ENCODE results near the gene TBC1D9.

TBC1D9 gene

DNA sequence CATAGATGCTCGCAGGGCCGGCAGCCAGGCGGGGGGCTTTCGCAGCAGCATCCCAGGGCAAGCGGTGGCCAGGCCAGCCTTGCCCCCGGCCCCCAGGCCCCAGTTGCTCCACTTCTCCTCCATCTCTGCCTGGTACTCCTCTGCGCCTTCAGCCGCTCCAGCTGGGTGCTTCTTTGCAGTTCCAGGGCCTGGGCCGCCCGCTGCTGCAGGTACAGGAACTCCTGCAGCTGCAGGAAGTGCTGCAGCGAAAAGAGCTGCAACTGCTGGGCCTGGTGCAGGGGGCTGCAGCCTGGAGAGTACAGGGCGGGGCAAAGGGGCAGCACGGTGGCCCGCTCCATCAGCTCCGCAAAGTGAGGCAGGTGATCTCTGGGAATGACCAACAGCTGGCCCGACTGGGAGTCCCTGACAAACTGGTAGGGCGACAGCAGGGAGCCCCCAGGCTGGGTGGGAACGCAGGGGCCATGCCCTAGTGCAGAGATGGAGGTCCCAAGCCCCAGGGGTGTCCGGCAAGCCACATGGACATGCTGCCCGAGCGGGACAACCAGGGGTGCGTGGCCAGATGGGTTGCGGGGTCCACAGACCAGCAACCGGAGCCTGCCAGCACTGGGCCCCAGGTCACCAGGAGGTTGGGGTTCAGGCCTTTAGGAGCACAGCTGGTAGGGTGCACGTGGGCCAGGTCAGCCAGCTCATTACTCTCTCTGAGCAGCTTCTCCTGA is 111.6 kb downstream of the TBC1D9 start:
- DNase-seq, result no peak

DNA sequence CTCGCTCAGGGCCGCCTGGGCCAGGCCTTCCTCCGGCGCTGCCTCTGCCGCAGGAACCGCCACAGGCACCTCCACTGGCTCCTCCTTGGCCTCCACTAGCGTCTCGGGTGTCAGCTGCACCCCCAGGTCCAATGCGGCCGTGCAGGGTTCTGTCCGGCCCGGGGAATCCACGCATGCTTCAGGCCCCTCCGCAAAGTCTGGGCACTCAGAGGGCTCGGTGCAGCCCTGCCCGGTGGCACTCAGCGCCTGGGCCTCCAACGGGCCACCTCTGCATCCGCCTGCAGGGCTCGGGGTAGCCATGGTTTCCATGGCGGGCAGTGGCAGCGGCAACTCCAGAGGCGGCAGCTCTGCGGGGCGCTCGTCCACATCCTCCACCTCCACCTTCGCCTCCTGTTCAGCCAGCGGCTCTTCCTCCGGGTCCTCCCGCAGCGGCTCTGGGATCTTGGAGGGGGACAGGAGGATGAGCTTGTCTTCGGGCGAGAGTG is 112.6 kb downstream of the TBC1D9 start:
- DNase-seq, result no peak

DNA sequence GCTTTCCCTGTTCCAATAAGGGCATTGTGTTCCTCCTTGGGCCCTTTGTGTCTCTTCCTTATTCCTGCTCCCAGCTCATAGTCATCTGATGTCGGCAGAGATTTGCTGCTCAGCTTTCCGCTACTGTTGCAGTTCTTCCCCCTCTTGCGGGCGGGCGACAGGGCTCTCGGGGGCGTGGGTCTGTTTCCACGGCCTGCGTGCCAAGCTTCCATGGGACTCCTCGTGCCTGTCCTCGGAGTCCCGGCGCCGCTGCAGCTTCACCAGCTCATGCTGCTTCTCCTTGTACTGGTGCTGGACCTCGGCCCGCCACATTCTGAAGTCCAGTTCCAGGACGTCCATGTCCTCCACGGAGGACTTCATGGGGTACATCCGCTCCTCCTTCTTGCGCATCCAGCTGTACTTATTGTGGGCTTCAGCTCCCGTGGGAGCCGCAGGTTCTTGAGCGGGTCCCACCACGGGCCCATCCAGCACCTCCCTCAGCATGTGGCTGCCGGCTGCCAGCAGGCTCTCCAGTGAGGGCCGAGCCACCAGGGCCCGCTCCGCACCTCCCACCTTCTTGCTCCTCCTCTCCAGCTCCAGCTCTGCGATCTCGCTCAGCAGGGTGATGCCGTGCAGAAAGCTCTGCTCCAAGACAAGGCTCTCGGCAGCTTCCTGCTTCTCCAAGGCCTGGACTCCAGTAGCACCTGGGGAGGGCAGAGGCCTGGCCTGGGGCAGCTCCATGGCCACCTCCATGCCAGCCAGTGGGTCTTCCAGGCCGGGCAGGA is 113.3 kb downstream of the TBC1D9 start:
- no peak for DNase-seq

DNA sequence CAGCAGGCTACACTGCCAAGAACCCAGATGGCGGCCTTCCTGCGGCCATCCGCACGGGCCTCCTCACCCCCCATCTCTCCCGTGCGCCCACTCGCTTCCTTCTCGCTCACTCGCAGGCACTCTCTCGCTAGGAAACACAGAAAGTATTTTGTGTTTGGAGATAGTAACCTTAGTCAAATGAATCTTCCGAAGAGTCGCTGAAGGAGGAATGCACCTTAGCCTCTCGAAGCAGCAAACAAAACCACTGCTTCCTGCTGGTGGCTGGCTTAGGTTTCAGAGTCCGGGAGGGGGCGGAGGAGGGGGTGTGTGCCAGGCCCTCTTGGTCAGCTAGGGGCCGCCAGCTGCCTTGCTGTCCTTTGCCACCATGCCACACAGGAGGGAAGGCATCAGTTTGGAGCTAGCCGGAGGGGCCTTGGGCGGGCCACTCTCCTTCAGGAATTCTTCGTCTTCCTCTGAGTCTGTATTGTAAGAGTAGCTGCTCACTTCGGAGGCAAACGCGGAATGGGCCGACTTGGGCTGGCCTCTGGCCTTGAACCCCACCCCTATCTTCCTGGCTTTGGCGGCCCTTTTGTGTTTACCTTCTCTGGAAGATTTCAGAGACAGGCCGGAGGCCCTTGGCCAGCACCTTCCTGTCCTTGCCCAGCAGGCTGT is 114.3 kb downstream of the TBC1D9 start:
- DNase-seq, result no peak

DNA sequence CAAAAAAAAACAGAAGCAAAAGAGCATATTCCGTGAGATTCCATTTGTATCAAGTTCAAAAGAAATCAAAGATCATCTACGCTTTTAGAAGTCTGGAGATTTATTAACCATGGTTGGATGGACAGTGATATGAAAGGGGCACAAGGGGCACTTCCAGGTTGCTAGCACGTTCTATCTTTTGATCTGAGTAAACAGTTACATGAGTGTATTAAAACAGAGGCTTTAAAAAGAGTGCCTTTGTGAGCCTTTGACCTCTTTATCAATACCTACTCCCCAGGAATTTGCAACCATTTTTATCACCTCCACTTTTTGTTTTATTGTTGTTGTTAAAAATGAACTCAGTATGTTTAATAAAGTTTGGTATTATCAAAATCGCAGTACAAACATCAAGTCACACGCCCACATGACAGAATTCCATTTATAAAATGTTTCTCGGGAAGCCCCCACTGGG is 115.1 kb downstream of the TBC1D9 start:
- no peak for DNase-seq

DNA sequence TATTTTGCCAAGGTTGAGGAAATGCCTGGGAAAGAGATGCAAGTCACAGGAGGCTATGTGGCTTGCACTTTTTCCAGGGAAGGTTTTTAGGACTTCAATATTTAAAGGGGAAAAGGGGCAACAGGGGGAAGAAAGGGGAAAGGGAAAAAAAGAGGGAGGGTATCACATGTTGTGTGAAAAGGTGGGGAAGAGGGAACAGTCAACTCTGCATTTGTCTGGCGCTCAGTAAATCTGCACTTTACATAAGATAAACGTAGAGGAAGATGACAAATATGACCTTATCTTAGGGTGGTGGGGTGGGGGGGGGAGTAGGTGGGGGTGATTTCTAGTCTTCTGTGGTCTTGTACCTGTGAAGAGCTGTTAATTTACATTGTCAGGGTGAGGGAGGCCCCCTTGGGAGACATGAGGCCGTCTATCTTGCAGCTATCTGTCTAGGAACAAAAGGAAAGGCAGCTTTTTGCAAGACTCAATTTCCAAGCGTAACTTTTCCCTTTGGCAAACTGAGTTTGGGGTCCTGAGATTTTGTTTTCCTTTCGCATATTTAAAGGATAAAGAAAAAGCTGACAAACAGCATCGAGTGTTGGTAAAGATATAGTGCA is 115.9 kb downstream of the TBC1D9 start:
- no peak for DNase-seq

DNA sequence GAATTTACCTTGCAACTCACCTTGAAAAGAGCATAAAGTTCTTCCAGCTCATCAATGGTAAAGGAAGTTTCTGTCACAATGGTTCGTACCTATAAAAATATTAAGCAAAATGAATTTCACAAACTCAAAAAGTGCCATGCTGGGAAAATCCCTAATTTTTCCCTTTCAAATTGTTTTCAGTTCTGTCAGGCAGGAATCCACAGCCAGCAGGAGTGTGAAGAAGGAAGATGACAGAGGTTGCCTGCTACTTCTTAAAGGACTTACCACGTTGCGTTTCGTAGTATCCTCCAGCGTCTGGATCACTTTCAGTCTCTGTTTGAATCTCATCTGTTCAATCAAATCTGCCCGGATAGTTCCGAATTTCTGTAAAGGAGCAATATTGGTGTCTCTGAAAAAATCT is 117.1 kb downstream of the TBC1D9 start:
- no peak for DNase-seq

DNA sequence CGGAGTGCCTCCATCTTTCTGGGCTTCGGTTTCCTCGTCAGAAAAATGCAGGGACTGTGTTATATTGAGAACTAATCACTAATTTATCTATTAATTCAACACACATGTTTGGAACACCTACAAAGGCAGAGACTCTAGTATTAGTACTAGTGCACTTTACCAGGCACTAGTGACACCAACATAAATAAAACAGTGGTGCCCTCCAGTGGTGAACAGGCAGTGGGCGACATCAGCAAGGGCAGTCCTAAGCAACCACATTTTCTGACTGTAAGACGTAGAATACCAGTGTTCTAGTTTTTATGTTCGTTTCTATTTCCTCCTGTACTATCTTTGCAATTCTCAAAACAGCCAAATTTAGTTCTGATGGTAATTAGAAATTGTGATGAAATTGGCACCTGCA is 118.3 kb downstream of the TBC1D9 start:
- DNase-seq, result no peak

DNA sequence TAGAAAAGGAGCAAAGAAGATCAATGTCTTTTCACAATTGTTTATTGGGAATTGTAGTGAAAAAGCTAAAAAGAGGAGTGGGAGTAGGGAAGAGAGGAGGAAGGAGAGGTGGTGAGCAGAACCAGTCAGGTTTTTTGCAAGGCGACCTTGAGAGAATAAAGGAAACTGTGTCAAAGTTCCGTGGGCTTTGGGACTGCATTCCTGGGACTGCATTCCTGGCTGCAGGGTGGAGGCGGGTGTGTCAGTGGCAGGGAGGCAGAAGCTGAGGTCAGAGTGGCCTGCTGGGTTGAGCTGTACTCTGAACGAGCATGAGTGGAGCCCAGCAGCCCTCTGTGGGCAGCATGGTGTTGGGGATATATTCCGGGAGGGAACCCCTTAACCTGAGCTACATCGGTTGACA is 120.6 kb downstream of the TBC1D9 start:
- DNase-seq, result no peak

DNA sequence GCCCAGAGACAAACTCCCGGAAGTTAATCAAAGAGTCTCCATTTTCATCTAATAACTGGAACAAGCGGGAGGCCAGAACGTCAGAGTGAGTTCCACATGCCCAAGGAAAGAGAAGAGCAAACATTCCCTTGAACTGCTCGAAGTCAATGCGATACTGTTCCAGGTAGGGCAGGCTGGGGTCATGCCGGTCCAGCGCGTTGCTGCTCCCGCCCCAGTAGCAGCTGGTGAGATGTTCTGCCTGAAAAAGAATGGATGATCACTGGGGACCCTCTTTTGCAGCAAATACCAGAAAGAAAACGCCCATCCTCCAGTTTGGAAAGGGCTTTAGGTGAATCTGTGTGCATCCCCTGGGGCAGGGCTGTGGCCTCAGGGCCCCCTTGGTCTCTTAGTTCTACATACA is 122.2 kb downstream of the TBC1D9 start:
- no peak for DNase-seq

DNA sequence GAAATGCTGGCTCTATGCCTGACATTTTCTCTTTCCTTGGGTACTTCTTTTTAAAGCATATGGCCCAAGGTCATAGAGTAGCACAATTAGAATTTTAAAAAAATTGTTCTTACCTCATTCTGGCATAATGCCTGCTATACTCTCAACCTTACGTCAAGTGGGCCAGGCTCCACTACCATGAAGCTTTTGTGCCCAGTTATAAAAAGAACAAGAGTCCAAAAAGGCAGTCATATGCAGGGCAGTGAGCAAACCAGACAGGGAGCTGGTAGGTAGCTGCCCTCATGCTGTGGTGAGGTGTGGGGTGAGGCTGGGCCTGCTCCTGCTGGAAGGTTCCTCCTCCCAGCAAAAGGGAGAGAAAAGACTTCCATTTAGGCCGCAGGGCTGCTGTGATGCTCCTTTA is 123.1 kb downstream of the TBC1D9 start:
- no peak for DNase-seq

DNA sequence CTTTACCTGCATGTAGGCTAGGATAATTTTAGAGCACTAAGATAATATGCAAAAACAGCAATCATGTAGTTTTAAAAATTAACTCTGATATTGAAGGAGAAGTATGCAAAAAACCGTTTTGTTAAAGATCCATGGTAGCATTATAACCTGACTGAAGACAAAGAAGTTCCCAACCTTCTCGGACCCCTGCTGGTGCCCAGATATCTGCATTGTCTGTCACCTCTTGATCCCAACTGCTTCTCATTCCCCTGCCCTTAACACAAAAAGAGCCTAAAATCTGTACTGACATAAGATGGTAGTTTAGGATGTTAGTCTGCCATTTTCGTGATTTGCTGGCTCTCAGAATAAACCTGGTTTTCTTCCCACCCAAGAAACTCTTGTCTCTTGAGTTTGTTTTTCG is 125.9 kb downstream of the TBC1D9 start:
- no peak for DNase-seq

DNA sequence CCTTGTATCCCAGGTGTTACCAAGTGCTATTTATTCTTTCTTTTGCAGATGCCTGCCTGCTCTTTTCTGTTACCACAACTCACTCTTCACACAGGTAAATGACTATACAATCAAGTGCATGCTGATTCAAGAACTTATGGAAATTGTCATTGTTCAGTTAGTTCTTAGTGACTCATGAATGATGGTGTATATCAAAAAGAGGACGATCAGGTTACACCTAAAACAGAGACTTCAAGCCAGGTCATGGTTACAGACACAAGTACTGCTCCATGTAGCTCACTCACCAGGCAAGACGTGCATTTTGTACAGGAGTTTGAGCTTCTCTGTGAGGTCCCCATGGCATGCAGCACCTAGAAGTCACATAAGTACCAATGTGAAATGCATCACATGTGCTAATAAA is 128.2 kb downstream of the TBC1D9 start:
- no peak for DNase-seq

DNA sequence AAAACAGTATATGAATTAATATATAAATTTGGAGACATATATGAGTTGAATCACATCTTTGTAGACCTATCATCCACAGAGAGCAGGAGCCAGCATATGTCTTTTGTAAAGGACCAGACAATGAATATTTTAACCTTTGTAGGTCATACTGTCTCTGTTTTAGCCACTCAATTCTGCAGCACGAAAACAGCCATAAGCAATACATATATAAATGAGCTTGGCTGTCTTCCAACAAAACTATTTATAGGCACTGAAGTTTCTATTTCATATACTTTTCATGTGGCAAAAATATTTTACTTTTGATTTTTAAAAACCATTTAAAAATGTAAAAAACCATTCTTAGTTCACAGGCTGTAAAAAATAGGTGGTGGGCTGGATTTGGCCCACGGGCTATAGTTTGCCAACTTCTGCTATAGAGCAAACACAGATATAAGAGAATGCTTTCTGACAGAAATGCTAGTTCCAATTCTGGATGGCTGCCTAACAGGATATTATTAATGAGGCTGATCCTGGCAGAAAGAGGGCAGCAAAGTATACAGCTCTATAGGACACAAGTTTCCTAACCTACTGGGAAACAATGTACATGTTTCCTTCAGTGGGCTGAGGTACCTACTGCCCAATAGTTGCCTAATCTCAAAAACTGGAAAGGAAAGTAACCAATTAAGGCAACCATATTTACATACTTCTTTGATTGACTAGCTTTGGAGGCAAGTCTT is 129.4 kb downstream of the TBC1D9 start:
- DNase-seq, result no peak

DNA sequence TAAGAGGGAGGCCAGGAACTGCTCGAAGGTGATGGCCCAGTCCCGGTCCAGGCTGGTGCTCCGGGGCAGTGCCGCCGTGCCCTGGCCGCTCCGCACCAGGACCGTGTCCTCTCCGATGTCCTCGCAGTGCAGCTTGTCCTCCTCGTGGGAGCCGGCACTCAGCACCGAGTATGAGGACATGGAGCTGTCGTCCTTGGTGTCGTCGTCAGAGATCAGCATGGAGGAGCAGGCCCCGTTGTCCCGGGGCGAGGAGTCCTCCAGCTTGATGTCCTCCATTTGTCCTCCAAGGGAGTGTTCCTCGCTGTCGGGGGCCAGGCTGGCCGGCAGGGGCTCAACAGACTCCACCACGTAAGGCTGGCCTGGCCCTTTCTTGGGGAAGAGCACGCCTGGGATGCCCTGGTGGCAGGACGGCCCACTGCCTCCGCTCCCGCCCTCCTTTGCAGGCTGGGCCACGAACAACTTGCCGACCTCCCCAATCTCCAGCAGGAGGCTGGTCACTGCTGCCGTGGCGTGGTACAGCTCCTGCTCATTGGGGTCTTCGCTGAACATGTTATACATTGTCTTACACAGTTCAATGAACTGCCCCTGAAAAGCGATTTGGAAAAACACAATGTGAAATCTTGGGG is 133.7 kb downstream of the TBC1D9 start:
- DNase-seq, result no peak

DNA sequence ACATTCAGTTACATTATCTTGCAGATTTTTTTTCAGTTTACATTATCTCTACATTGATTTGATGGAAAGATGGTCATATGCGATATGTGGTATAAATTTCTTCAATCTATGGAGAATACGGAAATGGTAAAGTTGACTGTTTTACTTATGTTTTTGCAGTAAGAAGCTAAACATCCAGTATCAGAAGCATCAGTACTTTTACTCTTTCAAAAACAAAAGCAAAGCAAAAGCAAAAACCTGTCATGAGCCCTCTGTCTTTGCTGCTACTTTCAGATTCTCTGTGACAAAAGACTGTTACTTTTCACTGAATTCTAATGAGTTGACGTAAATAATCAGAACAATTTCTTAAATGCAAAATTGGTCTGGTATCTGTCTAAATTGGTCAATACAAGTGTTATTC is 135.0 kb downstream of the TBC1D9 start:
- no peak for DNase-seq

DNA sequence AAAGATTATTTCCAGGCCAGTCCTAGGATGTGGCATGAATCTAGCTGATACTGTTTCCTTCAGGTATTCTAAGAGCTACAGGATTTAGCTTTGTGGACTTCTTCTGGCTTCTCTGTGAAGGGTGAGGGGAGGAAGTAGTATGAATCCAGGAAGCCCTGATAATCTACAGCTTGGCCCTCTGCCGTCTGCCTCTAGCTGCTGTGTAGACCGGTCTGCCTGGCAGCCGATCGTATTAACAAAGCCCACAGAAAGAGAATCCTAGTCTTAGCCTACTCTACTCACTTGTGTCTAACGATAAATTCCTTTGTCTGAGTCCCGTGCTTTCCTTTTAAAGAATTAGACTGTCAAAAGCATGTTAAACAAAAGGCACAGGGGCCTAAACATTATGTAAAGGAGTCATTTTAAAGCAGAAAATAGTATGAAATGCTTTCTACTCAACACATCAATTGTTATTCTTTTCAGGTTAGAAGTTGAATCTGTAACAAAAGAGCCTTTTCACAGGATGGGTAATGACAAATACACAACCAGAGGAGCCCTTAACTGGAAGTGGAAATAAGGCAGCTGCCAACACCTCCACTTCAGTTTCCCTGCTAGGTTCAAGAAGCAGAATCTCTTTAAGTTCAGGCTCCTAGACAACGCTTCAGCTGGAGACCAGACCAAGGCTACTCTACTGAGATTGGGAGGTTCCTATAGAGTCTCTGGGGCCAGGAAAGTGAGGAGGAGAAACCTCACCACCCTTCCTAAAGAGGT is 138.5 kb downstream of the TBC1D9 start:
- no peak for DNase-seq

DNA sequence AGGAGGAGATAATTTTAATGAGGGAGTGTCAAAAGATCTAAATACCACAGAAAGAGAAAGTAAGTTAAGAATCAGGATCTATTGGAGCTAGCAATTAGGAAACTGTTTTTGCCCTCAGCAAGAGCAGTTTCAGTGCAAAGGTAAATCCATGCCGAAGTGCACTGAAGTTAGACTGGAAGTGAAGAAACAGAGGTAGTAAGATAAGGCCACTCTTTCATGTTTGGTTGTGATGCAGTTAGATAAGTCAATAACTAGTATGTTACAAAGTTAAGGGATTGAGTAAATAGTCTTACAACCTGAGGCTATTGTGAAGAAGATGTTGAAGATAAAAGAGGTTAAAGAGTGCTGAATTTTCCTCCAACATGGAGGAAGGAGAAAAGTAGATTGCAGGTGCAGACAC is 140.7 kb downstream of the TBC1D9 start:
- DNase-seq, result no peak

DNA sequence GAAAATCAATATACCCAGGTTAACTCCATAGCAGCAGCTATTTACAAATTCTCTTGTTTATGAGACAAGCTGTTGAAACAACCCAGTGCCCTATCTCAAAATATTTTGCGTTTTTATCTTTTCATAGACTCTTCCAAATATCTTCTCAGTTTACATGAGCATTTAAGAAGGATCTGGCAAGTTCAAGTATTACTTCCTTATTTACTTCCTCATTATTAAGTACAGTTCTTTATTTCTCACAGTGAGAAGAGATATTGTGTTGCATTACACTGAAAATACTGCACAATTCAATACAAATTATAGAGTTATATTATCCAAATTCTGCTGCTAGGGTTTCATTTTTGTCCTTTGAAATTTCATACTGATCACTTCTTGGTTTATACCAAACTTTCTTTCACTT is 143.8 kb downstream of the TBC1D9 start:
- DNase-seq, result no peak

DNA sequence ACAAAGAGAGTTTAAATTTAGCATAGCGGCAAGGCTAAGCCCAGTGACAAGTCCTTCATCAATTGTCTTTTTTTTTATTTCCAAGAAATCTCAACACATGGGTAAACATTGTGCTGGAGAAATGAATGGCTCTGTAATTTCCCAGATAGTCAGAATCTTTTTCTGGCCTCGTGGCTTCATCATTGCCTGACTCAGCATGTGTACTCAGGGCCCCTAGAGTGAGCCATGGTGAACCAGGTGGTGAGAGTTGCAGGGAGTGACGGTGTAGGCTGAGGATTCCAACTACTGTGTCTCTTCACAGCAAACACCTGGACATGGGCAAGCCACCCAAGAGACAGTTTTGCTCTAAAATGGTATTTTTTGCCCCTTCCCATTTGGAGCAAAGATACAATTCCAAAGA is 144.3 kb downstream of the TBC1D9 start:
- no peak for DNase-seq

Measured in activated gamma-delta T cell (primary cell).